CD4-positive, alpha-beta T cell treated with Interleukin-6 at 100 ng/mL for 8 hours (primary cell): Measurements from ENCODE around the gene SULT1B1.

ENCODE experiments used
- DNase-seq: peaks from one replicate; pipeline ENCODE4 v3.0.0-alpha.2; 2020; ENCODE audit warnings: mixed read lengths, low spot score

The SULT1B1 gene

GRCh38 chr4:69749771-69750170, 10.6 kb downstream of the SULT1B1 start:
- no peak for DNase-seq

GRCh38 chr4:69748173-69748572, 12.2 kb downstream of the SULT1B1 start:
- no peak for DNase-seq

- DNase-seq, result no peak
Measured at GRCh38 chr4:69744157-69744478, 16.3 kb downstream of the SULT1B1 start.

- no peak for DNase-seq
Measured at GRCh38 chr4:69743476-69744156, 16.8 kb downstream of the SULT1B1 start.

GRCh38 chr4:69742596-69742995, 17.8 kb downstream of the SULT1B1 start:
- no peak for DNase-seq

GRCh38 chr4:69738872-69739271, 21.5 kb downstream of the SULT1B1 start:
- no peak for DNase-seq

GRCh38 chr4:69735119-69735518, 25.3 kb downstream of the SULT1B1 start:
- no peak for DNase-seq

GRCh38 chr4:69731847-69732246, 28.6 kb downstream of the SULT1B1 start:
- no peak for DNase-seq

- no peak for DNase-seq
Measured at GRCh38 chr4:69731241-69731640, 29.2 kb downstream of the SULT1B1 start.

GRCh38 chr4:69730002-69730401, 30.4 kb downstream of the SULT1B1 start:
- DNase-seq, result no peak

GRCh38 chr4:69727926-69728325, 32.5 kb downstream of the SULT1B1 start:
- no peak for DNase-seq

- DNase-seq, result no peak
Measured at GRCh38 chr4:69727426-69727825, 33.0 kb downstream of the SULT1B1 start.

GRCh38 chr4:69726971-69727370, 33.4 kb downstream of the SULT1B1 start:
- no peak for DNase-seq

- DNase-seq, result no peak
Measured at GRCh38 chr4:69718396-69719271, 41.8 kb downstream of the SULT1B1 start.

GRCh38 chr4:69717778-69718177, 42.6 kb downstream of the SULT1B1 start:
- DNase-seq, result no peak

GRCh38 chr4:69716654-69717053, 43.8 kb downstream of the SULT1B1 start:
- DNase-seq, result no peak

GRCh38 chr4:69714086-69714485, 46.3 kb downstream of the SULT1B1 start:
- no peak for DNase-seq

GRCh38 chr4:69713593-69713992, 46.8 kb downstream of the SULT1B1 start:
- DNase-seq, result no peak

GRCh38 chr4:69710580-69710979, 49.8 kb downstream of the SULT1B1 start:
- DNase-seq, result no peak

GRCh38 chr4:69708211-69708610, 52.2 kb downstream of the SULT1B1 start:
- no peak for DNase-seq

- DNase-seq, result no peak
Measured at GRCh38 chr4:69707807-69708206, 52.6 kb downstream of the SULT1B1 start.

- DNase-seq, result no peak
Measured at GRCh38 chr4:69702201-69702600, 58.2 kb downstream of the SULT1B1 start.

GRCh38 chr4:69701696-69702095, 58.7 kb downstream of the SULT1B1 start:
- DNase-seq, result no peak
